GM21526 (cell line): ENCODE results near the gene P2RX3.

Source experiments
- ATAC-seq: cut with Tn5 transposase; IDR thresholded peaks from one replicate; pipeline ENCODE4 v1.9.1; 2021; ENCODE audit warnings: moderate library complexity; ENCODE audit not compliant: unreplicated experiment, low FRiP score

The P2RX3 gene

DNA sequence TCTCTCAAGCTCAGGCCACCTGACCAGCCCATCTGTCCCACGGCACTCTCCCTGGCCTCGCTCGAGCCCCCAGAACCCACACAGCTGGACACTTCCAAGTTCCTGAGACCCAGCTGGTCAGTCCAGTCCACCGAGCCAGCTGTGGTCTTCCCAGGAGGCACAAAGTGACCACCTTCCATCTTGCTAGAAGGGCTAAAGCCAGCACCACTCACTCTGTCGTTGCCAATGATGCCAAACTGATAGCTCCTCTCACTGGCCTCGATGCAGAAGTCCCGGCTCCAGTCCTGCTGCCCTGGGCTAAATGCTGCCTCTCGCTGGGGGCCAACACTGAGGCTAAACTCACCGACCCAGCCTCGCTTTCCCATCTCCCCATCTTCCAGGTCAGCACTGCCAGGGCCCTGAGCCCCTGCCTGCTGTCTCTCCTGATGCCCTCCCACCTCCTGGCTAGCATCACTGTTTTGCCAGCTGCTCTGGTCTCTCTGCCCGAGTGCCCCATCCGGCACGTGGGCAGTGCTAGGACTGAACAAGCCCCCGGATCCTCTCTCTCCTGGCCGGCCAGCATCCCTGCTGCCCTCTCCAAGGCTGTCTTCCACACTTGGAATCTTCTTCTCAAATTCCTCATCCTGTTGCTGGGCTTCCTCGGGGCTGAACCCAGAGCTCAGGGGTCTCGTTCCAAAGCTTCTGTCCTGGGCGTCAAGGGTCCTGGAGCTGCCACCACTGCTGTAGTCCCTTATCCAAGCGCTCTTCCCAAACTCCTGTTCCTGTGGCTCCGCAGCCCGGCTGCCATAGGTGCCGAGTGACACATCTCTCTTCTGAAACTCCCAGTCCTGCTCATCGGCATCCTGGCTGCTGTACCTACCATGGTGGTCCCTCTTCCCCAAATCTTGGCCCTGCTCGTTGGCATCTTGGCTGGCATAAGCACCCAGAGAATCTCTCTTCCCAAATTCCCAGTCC is 28.8 kb upstream of the P2RX3 start:
- no peak for ATAC-seq

GRCh38 chr11:57310091-57310490 is 28.1 kb upstream of the P2RX3 start:
- no peak for ATAC-seq

- no peak for ATAC-seq
Measured at GRCh38 chr11:57310630-57311086, 27.5 kb upstream of the P2RX3 start.

DNA sequence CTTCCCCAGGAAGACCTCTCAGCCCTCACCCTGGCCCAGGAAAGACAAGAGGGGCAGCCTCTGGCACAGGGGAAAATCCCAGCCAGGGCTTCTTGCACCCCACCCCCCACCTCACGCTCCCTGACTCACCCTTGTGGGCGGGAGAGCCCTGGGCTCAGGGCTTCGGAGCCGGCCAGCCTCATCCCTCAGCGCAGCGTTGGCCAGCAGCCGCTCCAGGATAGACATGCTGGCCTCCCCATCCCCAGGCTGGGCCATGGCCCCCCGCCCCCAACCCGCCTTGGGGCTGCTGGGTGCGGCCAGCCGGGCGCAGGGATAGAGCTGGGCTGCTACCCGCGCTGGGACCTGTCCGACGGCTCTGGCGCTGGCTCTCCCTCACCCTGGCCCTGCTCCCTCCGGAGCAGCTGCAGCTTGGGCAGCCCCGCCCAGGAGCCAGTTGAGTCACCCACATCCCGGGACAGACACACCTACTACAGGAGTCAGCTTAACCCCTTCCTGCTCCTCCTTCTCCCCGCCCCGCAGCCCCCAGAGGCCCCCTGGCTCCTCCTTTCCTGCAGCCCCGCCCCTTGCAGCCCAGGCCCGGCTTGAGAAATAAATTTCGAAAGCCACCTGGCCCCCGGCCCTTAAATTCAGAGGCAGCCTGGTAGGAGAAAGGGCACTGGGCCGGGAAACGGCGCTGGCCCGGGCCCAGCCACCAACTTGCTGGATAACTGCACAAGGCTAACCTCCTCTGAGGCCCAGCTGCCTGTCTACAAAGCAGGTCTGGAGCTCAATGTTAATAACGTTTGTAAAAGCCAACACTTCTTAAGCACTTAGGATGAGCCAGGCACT is 26.8 kb upstream of the P2RX3 start:
- peak; percentile 91 for ATAC-seq

- ATAC-seq = no peak
Measured at GRCh38 chr11:57312511-57313021, 25.6 kb upstream of the P2RX3 start.

GRCh38 chr11:57313071-57313787 is 24.9 kb upstream of the P2RX3 start:
- ATAC-seq = no peak

- no peak for ATAC-seq
Measured at GRCh38 chr11:57313788-57314135, 24.4 kb upstream of the P2RX3 start.

DNA sequence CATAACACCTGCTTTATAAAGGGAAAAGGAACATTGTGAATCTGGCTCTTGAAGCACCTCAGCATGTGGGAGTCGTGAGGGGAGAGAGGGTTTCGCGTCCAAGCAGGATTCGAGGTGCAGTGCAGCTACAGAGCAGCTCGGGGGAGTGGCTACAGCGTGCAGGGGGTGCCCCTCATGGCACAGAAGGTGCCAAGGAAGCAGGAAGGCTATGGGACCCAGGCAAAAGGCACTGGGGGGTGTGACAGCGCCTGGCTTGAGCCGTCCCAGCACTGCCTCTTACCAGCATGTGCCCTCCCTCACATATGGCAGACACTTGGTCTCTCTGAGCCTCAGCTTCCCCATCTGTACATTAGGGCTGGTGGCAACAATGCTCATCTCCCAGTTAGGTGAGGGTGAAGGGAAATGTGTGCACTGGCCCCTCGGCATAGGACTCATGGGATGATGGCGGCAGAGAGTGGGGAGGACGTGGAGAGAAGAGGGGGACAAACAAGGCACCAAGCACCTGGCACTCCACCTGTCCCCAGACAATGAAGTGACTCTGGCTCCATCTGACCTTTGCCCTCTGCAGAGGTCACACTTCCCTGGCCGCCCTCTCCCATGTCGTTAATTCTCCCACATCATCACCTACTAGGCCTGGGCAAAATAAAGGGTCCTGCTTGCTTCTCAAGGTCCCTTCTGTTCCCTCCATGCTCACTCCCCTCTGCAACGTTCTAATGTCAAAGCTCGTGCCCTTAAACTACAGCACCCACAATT is 23.8 kb upstream of the P2RX3 start:
- ATAC-seq = no peak

DNA sequence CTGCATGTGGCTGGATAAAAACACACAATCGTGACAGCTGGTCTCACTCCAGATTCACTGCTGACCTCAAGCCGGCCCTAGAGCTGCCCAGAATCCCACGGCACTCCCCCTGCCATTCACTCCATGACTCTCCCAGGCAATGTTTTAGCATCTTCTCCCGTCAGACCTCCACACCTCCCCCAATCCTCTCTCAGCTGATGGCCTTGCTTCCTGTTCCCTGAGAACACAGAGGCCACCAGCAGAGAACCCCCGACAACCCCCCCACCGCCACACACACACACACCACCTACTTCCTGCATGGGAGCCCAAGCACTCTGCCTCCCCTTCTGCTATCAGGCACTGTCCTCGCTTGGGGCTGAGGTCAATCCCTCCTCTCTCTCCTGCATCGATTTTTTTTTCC is 22.7 kb upstream of the P2RX3 start:
- no peak for ATAC-seq

DNA sequence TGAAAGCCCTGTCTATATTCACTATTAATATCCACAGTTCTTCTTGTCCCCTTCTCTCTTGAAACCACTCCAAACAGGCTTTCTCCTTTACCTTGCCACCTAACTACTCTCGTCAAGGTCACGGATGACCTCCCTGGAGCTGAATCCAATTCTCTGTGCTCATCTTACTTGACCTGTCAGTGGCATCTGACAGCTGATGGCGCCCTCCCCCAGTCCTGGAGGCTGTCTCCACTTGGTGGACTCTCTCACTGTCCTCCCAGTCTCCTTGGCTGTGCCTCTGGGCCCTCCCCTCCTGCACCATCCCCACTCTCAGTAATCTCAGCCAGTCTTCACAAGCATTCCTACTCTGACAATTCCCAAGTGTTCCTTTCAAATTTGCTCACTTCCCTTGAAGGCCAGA is 22.1 kb upstream of the P2RX3 start:
- ATAC-seq = no peak

GRCh38 chr11:57318178-57318577 is 20.0 kb upstream of the P2RX3 start:
- ATAC-seq = no peak

DNA sequence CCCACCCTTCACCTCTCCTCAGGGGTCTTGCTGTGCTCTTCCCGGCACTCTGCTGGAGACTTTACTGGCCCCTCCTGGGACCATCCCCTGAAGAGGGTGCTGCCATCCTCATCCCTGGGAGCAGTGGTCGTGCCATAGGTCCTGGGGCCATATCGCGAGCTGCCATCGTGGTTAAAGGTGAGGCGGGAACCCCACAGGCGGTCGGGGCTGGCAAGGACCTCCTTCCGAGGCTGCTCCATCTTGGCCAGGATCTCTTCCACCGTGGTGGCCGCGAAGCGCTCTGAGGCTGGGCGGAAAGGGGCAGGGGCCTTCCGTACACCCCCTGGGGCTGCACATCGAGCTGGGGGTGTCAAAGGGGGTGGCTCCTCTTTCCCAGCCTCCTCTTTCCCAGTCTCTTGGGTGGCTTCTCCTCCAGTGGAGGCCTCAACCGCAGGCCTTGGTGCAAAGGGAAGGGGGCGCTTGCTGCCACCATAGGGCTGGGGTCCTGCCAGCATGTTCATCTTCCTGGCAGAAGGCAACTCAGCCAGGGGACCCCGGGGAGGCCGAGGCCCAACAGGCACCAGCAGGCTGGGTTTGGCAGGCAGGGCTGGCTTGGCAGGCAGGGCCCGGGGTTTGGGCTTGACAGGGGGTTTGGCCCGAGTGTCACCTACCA is 18.0 kb upstream of the P2RX3 start:
- no peak for ATAC-seq

DNA sequence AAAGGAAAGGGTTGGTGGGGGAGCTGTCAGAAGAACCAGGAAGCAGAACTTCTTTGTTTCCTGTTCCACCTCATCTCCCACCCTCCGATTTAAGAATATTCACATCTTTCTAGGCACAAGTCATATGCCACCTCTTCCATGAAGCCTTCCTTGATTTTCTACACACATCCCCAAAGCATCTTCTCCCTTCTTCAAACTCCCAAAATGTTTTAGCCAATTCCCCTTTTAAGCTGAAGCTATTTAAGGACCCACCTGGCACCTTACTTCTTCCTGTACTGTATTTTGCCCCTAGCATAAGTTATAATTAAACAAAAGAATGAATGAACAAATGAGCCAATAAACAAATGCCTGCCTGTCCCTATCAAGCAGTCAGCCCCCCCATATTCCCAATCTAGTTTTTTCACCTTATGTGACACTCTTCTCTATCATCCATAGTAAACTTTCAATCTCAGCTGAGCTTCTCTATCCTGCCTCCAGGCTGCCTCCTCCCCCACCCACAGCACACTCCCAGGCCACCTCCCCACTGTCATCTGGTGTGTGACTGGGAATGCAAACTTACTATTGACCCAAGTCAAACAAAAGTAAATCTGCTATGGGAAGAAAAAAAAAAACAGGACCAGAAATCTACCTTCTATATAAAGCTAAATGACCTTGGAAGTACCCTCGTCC is 17.3 kb upstream of the P2RX3 start:
- no peak for ATAC-seq

DNA sequence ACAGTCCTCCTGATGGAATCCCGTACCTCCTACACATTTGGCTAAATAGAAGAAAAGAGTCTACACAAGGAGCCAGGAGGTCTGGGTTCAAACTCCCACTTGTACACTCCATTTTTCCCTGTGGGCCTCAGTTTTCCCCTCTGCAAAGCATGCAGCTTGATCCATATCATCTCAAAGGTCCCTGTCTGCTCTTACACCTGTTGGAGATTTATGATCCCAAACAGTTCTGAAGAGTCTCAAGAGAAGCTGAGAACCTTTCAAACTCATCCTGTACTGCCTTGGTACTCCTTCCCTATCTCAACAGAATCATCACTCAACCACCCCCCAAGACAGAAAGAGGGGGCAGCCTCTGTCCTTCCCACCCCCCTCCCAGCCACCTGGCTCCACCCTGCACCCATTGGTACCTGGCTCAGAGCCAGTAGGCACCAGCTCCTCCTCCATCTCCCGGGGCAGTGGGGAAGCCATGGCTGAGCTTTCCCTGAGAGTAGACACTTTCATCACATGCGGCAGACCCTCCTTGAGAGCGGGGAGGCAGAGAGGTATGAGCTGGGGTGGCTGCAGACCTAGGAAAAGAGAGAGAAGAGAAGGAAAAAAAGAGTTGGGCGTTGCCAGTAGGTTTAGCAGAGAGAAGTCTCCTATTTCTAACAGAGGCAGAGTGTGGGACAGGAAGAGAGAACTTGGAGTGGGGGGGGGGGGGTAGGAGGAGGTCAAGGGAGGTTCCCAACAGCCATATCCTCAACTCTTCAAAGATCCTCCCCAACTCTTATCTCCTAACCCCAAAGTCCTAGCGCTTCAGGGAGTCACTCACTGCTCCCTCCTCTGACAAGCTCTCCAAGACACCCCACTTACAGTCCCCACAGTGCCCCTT is 16.5 kb upstream of the P2RX3 start:
- no peak for ATAC-seq

- no peak for ATAC-seq
Measured at GRCh38 chr11:57322256-57323166, 15.6 kb upstream of the P2RX3 start.

GRCh38 chr11:57323167-57323854 is 14.8 kb upstream of the P2RX3 start:
- ATAC-seq = no peak

- ATAC-seq = no peak
Measured at GRCh38 chr11:57323855-57324153, 14.3 kb upstream of the P2RX3 start.
